Lung (tissue), 12 donors: Measurements from ENCODE around the gene RC3H1. TPM values are rescaled to one million over a fixed set of nuclear protein-coding genes. Genes with fewer than 3 reads are reported as not detected.
"Not testable (repeated sequence)": the region's sequence is repeated elsewhere in the genome, so short reads cannot be mapped to it uniquely, and the experiment has no call there.

Source experiments
- ATAC-seq: fragments of 200-7000 bp; cut with Tn5 transposase; one replicate; pipeline ENCODE4 v1.9.1; 2020; ENCODE audit warnings: moderate number of reproducible peaks; ENCODE audit not compliant: insufficient read depth, low FRiP score
- DNase-seq, 3 donors: peaks; one replicate each; pipeline ENCODE4 v3.0.0-alpha.2; 2013 to 2017
- H3K27ac ChIP-seq, 2 donors: one replicate each; pipeline ENCODE4 v1.5.1; 2013; ENCODE audit warnings: mild to moderate bottlenecking in 2 of 2, moderate library complexity in 2 of 2, control low read depth in 1 of 2, inconsistent platforms in 1 of 2, low read depth in 1 of 2, low read length in 1 of 2
- H3K27me3 ChIP-seq, 3 donors: one replicate each; pipeline ENCODE4 v1.5.1; 2013; ENCODE audit warnings: low read length in 2 of 3; ENCODE audit not compliant: control insufficient read depth in 3 of 3, insufficient read depth in 3 of 3
- H3K36me3 ChIP-seq, 4 donors: one replicate each; pipeline ENCODE4 v1.5.1; 2013; ENCODE audit warnings: low read length in 4 of 4, mild to moderate bottlenecking in 1 of 4, moderate library complexity in 1 of 4; ENCODE audit not compliant: control insufficient read depth in 4 of 4, insufficient read depth in 4 of 4
- H3K4me1 ChIP-seq, 5 donors: one replicate each; pipeline ENCODE4 v1.5.1; 2013; ENCODE audit warnings: low read length in 5 of 5, mild to moderate bottlenecking in 2 of 5, moderate library complexity in 1 of 5; ENCODE audit not compliant: control insufficient read depth in 5 of 5, insufficient read depth in 5 of 5
- H3K4me3 ChIP-seq: one replicate; pipeline ENCODE4 v1.5.1; 2013; ENCODE audit warnings: mild to moderate bottlenecking, control low read depth, moderate library complexity
- H3K9ac ChIP-seq, 2 donors: one replicate each; pipeline ENCODE4 v1.5.1; 2013; ENCODE audit warnings: low read length in 2 of 2, control low read depth in 1 of 2; ENCODE audit not compliant: insufficient read depth in 1 of 2
- H3K9me3 ChIP-seq, 4 donors: one replicate each; pipeline ENCODE4 v1.5.1; 2013; ENCODE audit warnings: low read length in 3 of 4, mild to moderate bottlenecking in 1 of 4, moderate library complexity in 1 of 4; ENCODE audit not compliant: control insufficient read depth in 4 of 4, insufficient read depth in 3 of 4
- CTCF ChIP-seq: IDR thresholded peaks from 2 replicates; pipeline ENCODE4 v1.5.1; 2012; ENCODE audit warnings: mild to moderate bottlenecking; ENCODE audit errors: control extremely low read depth, extremely low read depth
- WGBS, 2 donors: extraction: QIAGEN DNeasy Blood & Tissue Kit; methylation state at CpG; one replicate each; pipeline ENCODE4 v1.1.7; 2013; 5-methylcytosine and 5-hydroxymethylcytosine counted together
- polyA plus RNA-seq, 2 donors: library from polyadenylated mRNA; stranded (reverse); fragments of 200-250 nt; gene quantifications; one replicate each; pipeline ENCODE4 v1.2.1, GENCODE V29; 2013
- total RNA-seq, 2 donors: library from RNA; depleted of rRNA in 1 of 2; stranded (reverse); fragments of >200 nt in 1 of 2; gene quantifications; one replicate each; pipeline ENCODE4 v1.2.1, GENCODE V29; 2014 to 2021
- donor health status: control.
- donor health status: control.
- donor health status: Bipolar disorder and iron deficiency.
- donor health status: healthy.
- donor health status: DM: yes; HTN: yes; CAD: no.

RC3H1 gene
- total and polyA plus RNA-seq, 4 donors: 3.8 to 51.5 (median 17.1) TPM

GRCh38 chr1:173946380-173946921 lies 75.7 kb downstream of the RC3H1 start:
- H3K36me3 ChIP-seq: peaks cover 25 to 54% (median 37%) of the 10 kb centered on the region in 4 donors
- no peaks in the 10 kb centered on the region for H3K9me3 ChIP-seq
- TF ChIP-seq CTCF: no peak
- no peaks in the 10 kb centered on the region for H3K27me3 ChIP-seq
- no peak overlapping the region for H3K4me3 ChIP-seq
- no peak for ATAC-seq
- no peak overlapping the region for H3K9ac ChIP-seq
- DNase-seq: no peak
- H3K4me1 ChIP-seq: no peaks in the 10 kb centered on the region
- no peak overlapping the region for H3K27ac ChIP-seq
- 84 to 93% methylated on average over 4 of the region's 4 CpGs for WGBS, 2 donors

GRCh38 chr1:173937062-173937461 lies 85.1 kb downstream of the RC3H1 start:
- no peaks in the 10 kb centered on the region for H3K4me1 ChIP-seq
- WGBS, 2 donors: 86 to 88% methylated on average over 2 of the region's 2 CpGs
- H3K9me3 ChIP-seq: no peaks in the 10 kb centered on the region
- H3K36me3 ChIP-seq: peaks cover 0 to 31% (median 20%) of the 10 kb centered on the region in 4 donors
- DNase-seq (no peak), ATAC-seq (no peak)
- TF ChIP-seq CTCF: no peak
- H3K27ac ChIP-seq: no peak overlapping the region
- H3K4me3 ChIP-seq: no peak overlapping the region
- H3K9ac ChIP-seq: no peak overlapping the region
- no peaks in the 10 kb centered on the region for H3K27me3 ChIP-seq

DNA sequence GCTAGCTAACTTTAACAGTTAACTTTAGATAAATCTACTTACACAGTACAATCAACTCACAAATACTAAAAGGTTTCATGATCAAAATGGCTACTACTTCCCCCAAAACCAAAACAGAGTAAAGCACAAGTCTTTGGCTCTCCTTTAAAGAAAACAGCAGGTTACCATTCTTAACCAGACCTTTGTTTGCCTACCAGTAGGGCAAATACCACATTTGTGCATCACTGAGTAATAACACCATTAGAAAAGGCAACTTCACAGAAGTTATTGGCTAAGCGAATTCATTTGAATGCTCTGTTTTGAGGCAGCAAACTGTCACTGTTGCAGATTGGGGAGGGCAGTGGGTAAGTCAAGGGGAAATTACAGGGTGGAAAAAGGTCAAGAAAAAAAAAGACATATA lies 87.7 kb downstream of the RC3H1 start:
- TF ChIP-seq CTCF: no peak
- DNase-seq (no peak), ATAC-seq (no peak)
- H3K27ac ChIP-seq: no peak overlapping the region
- H3K27me3 ChIP-seq: no peaks in the 10 kb centered on the region
- H3K36me3 ChIP-seq: peaks cover 0 to 24% (median 11%) of the 10 kb centered on the region in 4 donors
- H3K9ac ChIP-seq: no peak overlapping the region
- H3K4me1 ChIP-seq: no peaks in the 10 kb centered on the region
- WGBS, 2 donors: 97 to 98% methylated on average over 1 of the region's 1 CpG
- H3K9me3 ChIP-seq: no peaks in the 10 kb centered on the region
- no peak overlapping the region for H3K4me3 ChIP-seq

- 96 to 100% methylated on average over 5 of the region's 5 CpGs for WGBS, 2 donors
- H3K27me3 ChIP-seq, H3K9ac ChIP-seq, ATAC-seq, H3K27ac ChIP-seq, H3K9me3 ChIP-seq, H3K36me3 ChIP-seq, H3K4me3 ChIP-seq, DNase-seq, H3K4me1 ChIP-seq: not testable (repeated sequence)
Observed at GRCh38 chr1:173930541-173930940, 91.6 kb downstream of the RC3H1 start.
